Germinal center (tissue), 1 donor: ENCODE measurements around the gene PGAM5.

ENCODE experiments used
- DNase-seq: peaks from one replicate; pipeline ENCODE4 v3.0.0; 2012; ENCODE audit warnings: mixed read lengths, low spot score

Gene PGAM5

DNA sequence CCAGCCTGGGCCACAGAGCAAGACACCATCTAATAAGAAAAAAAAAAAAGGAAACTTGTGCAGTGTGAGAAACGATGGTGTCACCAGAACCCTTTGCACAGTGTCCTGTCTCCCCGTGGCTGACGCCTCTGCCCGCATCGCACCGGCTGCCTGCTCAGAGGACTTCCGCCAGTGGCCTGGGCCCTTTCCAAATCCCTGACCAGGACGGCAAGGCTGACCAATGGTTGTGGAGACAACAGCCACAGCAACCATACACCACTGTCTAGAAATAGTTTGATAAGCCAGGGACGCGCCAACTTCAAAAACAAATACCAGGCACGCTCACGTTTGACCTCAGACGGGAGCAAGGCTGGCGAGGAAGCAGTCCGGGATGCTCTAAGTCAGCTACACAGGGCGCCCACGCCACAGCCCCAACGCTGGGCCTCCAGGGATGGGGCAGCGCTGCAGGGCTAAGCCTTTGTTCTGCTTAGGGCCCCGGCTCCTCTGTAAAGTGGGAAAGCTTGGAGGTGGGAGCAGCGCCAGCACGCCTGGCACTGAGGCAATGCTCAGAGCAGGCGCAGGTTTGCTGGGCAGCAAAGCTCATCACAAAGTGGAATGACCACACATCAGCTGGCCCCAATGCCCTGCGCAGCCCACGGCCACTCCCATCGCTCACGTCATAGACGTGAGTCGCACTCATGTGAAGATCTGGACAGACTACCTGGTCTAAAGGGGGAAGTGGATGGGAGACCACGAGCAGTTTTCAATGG is 12.5 kb downstream of the PGAM5 start:
- no peak for DNase-seq

DNA sequence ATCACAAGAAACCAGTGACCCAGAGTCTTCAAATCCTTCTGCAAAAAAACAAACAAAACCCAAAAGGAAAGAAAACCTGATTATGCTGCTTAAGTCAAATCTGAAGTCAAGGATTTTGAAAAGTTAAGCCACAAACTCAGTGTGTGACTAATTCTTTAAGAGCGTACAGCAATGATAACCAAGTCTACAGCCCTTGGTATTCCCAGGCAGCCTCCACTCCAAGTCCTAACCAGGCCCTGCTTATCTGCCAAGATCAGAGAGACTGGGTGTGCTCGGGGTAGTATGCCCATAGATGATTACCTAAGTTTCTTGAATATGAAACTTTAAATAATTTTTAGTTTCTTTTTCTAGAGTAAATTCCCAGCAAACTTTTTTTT is 13.1 kb downstream of the PGAM5 start:
- no peak for DNase-seq

DNA sequence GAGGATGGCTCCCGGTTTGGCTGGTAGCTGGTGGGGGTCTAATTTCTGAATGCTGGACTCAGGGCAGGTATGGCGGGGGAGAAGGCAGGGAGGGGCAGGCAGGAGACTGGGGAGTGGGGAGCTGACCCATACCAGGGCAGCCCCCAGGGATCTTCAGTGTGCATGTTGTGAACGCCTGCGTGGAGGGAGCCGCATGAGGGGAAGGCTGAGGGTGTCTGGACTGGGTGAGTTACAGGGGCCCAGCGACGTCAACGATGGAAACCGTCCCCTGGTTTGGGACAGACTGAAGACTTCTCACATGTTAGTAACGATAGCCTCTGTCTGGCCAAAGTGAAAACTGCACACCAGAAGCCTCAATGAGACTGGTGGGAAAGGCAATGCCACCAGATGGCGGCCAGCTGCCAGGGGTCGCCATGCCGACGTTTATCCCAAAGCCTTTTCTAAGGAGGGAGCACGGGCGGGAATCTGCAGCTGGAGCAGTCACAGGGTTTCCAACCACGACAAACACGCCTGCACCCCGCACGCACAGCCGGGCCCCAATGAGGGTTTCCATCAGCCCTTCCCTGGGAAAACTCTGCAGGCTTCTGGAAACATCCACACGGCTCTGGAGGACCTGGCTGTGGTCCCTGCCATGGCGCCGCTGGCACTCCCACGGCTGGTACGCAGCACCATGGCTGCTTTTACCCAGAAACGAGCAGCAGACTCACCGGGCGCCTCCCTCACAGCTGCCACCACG is 14.0 kb downstream of the PGAM5 start:
- DNase-seq, result no peak

DNA sequence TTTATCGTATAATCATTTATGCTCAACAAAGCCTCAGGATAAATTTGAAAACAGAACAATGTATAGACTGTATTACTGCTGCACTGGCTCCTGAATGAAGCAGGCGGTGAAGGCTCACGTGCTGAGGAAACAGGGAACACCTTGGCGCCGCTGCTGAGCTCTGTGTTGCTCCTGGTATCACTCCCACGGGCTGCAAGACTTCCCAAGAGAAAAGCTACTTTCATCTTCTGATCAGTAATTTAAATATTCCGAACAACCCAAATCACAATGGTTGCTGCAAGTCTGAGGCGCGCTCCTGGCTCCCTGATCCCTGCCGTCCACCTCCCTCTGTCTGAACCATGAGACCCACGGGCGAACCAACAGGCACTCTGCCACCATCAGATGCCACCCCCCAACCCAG is 15.7 kb downstream of the PGAM5 start:
- DNase-seq, result no peak

DNA sequence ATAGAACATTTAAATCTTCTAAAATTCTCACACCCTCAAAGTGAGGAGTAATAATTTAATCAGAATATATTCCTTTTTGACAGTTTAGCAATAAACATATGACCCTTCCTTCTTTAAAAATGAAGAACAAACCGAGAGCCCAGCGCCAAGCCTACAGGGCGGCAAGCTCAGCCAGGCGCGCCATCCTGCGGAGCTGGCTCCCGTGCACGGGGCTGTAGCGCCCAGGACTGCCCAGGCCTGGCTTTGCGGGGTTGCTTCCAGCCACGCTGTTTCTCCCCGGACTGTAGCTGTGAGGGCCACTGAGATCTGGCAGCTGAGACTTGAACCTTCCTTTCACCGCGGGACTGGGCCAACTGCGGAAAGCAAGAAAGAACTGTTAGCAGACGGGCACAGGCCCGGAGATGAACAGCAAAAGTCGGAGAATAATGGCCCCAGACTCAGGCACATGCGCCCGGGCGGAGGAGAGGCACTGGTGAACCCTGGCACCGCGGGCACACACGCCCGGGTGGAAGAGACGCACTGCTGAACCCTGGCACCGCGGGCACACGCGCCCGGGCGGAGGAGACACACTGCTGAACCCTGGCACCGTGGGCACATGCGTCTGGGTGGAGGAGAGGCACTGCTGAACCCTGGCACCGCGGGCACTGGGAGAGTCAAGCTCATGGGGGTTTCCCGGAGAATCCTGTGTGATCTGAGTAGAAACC is 16.6 kb downstream of the PGAM5 start:
- no peak for DNase-seq

DNA sequence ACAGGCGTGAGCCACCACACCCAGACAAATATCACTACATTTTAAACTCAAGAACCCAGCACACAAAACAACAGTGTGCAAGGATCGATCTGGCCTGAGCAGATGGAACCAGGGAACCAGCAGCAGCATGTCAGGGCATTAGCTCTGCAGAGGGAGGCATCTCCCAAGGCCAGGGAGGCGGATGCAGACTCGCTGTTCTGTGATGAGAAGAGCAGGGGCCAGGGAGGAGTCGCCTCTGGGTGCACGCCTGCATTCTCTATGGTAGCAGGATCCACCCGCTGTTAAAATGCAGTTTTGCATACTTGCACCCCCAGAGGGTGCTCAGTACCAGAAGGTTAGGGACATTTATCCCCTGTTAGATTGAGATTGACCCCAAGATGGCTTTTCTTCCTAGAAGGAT is 17.9 kb downstream of the PGAM5 start:
- no peak for DNase-seq

DNA sequence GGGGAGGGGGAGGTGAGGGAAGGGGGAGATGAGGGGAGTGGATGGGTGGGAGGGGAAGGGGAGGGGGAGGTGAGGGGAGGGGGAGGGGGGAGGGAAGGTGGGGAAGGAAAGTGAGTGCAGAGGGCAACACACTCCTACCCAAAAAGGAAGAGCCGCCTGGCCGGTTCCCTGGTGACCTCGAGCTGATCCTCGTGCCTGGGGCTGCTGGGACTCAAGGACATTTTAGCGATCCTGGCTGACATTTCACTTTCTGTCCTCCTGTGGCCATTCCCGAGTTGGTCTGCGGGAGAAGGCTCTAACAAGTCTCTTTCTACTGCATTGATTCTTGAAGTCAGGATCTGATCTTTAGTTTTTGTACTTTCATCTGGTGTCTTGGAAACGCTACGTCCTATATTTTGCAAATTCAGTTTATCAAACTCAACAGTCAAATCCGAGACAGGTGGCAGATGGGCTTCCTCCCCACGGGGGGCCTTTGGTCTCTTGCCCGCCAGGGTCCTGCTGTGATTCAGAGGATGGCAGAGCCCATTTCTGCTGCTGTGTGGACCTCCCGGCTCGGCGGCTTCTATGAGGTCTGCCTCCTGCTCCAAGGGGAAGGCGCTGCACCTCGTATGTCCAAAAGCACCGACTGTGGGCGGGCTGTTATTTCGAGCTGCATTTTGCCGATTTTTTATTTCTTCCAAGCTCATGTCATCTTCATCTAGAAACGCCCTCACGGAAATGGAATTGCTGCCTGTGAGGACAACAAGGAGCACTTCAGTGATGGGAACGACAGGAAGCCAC is 19.1 kb downstream of the PGAM5 start:
- DNase-seq, result no peak

DNA sequence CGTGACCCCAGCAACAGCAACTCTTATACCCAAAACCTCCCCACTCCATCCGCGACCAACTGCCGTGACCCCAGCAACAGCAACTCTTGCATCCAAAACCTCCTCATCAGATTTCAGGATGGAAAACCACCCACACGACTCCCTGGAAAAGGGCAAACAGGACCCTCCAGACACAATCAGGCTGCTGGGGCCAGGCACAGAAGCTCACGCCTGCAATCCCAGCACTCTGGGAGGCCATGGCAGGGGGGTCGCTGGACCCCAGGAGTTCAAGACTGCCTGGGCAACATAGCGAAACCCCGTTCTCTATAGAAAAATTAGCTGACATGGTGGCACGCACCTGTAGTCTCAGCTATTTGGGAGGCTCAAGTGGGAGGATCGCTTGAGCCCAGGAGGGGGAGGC is 19.7 kb downstream of the PGAM5 start:
- DNase-seq, result no peak

DNA sequence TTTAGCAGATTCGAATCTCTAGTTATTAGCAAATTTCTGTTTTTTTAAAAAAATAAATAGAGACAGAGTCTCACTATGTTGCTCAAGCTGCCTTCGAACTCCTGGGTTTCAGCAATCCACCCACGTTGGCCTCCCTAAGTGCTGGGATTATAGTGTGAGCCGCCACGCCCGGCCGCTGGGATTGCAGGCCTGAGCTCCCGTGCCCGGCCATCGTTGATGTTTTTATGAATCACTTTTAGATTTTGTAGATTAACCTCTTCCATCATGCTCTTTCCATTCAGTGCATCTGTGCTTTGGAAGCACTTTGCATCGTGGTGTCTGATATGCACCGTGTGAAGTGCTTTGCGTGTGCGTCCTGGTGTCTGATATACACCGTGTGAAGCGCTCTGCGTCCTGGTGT is 20.9 kb downstream of the PGAM5 start:
- no peak for DNase-seq

DNA sequence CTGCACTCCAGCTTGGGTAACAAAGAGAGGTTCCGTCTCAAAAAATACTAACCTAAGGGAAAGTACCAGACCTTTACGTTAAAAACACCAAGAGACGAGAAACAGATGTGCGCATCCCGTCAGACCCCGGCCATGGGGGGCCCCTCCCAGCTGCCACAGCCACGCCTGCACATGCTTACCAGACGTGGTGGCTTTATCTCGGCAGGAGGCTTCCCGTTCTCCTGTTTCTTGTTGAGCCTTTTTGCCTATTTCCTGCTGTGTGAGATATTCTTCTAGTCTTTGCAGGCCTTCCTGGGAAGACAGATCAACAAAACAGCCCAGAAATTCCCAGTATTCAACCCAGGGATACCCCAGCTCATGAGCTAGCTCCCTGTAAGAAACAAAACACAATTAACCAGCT is 23.6 kb downstream of the PGAM5 start:
- DNase-seq, result no peak

DNA sequence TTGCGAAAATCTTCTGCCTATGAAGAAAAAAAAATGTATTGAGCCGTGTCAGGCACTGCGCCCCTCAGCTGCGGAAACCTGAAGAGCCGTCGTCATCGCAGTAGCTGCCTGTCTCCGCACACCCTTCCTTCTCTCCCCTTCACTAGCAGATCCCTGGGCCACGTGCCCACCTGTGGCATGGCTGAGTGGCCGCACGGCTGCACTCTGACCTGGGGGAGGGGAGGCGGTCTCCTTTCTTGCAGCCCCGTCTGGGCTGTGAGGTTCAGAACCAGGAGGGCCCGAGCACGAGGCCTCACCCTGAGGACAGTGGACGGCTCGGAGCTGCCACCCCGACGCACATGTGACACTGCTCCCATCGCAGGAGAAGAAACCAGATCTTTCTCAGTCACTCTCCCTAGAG is 24.9 kb downstream of the PGAM5 start:
- no peak for DNase-seq

DNA sequence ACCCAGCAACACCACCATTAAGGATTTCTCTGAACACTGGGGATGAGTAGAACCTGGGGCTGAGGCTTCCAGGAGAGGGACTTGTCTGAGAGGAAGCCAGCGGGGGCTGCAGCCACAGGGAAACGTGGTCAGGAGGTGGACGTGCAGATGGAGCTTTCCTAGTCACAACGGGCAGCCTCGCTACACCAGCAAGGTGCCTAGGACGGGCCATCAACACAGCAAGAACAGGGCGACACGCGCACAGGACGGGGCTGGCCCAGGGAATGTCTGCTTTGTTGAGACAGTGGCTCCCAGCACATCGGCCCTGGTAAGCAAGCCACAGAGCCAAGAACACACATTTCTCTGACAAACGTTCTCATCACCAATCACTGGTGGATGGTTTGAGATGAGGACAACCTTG is 25.7 kb downstream of the PGAM5 start:
- no peak for DNase-seq

DNA sequence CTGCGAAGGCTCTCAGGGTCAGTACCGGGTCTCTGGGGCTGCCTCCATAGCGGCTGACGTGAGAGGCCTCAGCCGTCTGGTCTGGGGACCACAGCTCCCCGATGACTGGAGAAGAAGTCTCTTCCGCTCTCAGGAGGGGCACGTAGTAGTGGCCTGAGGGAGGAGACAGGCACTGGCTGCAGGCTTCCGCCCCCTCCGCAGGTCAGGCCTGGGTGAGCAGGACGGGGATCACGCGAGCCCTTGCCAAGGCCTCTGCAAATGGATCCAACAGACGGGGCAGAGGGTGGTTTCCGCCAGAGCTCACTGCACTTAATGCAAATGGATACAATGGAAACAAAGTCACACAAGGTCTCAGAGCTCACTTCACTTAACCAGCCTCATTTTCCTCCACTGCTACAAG is 26.3 kb downstream of the PGAM5 start:
- DNase-seq, result no peak

DNA sequence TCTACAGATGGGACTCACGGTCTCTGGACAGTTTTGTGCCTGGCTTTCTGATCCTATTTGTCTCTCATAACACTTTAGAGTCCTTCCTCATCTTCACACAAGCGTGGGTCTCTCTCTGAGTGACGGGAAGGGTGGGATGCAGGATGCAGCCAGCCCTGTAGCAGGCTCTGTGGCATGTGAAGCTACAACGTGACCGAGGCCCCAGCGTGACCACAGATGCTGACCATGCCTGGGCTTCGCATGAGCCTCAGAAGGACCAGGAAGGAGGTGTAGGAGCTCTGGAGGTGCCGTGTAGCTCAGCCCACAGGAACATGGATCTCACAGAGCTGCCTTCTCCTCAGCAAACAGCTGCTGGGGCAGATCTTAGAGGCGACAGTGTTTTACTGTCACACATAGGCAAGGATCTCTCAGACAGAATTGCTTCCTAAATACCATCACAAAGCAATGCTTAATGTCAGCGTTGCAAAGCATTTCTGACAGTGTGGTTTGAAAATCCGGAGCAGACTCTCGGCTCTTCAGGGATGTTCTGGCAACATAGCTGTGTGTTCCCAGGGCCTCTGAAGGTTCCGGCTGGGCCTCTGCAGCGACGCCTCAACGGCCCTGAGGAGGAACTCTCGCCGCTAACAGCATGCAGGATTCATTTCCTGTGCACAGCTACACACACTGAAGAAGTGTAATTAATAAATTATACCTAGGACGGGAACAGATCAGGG is 29.1 kb downstream of the PGAM5 start:
- DNase-seq, result no peak

DNA sequence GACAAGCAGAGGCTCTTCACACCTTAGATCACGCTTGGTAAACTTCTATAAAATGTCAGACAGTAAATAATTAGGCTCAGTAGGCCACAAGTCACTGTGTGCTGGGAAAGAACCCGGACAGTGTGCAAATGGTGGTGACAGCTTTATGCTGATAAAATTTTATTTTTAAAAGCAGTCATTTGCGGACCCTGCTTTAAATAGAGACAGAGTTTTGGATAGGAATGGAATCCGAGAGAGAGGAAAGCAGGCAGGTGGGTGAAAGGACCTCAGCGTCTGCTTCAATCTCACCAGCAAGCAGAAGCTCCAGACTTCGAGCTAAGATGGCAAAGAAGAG is 29.6 kb downstream of the PGAM5 start:
- no peak for DNase-seq

DNA sequence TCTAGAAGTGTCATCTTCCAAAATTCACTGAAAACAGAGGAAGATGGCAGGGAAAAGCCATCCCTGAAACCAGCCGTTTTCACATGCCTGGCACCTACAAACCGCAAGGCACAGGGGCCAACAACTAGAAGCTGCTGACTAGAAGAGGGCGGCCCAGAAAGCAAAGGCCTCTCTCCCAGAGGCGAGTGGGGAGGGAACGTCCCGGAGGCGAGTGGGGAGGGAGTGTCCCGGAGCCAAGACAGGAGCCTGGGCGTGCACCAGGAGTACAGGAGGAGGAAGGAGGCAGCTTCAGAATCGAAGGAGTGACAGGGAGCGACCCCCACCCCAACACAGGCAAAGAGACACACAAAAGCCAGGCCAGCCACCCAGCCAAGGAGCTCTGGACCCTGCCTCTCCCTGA is 30.0 kb downstream of the PGAM5 start:
- DNase-seq, result no peak

DNA sequence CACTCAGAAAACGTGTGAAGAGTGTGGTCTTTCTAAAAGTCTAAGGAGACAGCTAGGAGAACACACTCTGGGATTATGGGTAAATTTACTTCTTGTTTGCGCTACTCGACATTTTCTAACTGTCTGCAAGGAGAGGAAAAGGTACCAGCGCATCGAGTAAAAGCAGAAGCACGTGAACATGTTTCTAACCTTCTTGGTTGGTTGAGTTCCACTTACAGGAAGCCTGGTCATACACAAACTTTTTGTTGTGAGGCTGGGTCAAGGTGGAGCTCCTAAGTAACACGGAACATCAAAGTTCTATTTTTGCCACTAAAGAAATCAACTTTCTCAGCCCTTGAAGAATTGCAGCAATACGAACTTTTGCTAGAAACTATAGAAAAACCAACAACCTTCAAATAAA is 31.0 kb downstream of the PGAM5 start:
- DNase-seq, result no peak

DNA sequence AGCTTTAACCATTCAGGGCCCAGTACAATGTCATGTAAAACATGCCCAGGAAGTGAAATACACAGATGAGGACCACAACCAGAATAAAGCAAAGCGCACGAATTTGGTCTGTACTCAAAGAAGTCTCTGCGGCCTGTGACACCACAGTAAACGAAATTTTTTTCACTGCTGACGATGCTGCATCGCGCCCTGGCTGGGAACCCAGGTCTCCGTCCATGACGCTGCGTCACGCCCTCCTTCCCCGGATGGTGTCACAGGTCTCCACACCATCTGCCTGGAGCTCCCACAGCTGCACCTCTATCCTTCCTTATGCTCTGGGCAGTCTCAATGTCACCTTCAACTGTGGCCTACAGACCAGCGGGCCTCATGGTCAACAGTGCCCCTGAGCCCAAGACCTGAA is 33.2 kb downstream of the PGAM5 start:
- DNase-seq, result no peak

DNA sequence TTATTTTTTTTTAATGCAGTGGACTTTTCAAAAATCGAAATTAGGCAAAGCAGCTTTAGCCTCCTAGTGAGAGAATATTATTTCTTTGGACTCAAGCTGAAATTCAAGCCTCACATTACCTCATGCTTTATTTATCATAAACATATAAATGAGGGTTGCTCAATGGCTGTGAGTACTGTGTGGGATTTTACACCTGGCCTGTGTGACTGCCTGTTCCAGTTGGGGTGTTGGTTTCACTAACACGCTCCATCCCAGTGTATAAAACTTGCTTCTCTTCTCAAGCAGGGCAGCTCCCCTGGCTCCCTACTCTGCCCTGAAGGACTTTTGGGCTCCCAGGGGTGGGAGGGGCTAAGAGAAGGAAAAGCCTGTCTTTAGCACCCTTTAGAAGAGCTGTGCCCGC is 36.0 kb downstream of the PGAM5 start:
- no peak for DNase-seq

DNA sequence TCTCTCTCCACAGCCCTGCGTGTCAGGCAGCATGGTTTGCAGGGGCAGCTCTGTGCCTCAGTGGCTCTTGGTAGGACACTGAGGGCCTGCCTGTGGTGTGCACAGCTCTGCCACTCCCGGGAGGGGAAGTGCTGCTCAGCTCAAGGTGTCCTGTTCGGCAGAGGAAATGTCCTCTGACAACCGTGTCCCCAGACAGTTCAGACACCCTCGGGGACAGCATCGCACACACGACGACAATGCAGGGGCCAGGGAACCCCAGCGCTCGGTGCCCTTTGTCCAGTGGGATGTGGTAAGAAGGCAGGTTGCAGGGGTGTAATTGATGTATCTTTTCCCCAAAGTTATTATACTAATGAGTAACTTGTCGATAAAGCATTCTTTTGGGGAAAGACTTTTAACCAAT is 36.8 kb downstream of the PGAM5 start:
- no peak for DNase-seq

DNA sequence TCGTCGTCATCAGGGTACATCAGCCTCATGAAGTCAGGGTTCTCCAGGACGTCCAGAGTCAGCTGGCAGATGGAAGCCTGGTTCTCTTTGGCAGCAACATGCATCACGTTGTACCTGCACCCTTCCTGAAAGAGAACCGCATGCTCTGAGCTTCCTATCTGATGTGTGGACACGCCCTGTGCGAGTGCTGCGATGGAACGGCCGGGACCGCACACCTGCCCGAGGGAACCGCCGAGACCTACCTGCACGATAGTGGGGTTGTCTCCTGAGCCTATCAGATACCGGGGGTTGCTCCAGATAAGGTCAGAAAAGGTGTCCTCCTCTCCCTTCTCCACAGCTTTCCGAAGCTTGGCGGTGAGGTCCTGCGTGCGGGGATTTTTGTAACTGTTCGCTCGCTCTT is 37.3 kb downstream of the PGAM5 start:
- DNase-seq, result no peak

DNA sequence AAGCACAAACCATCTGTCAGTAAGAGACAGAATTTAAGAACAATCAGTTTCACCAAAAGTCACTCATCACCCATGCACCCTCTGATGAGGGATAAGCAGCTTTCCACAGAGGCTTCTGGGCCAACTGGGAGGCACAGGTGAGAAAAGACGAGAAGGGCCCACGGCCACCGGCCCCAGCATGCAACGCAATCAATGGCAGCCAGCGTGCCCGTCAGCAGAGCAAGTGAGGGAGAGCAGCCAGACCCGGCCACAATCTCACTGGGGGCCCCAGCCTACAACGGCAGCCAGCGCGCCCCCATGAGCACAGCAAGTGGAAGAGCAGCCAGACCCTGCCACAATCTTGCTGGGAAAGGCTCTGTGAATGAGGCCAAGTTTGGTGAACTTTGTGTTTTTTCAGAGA is 37.7 kb downstream of the PGAM5 start:
- DNase-seq, result no peak
